Erythroblast (primary cell): ENCODE measurements around the gene TFAP2A.

Source experiments
- GATA1 ChIP-seq: IDR thresholded peaks from 2 replicates; pipeline ENCODE4 v1.6.1; 2011; ENCODE audit warnings: low read depth, mild to moderate bottlenecking, control low read depth, low read length, moderate library complexity
- POLR2A ChIP-seq: IDR thresholded peaks from 2 replicates; pipeline ENCODE4 v1.6.1; 2011; ENCODE audit warnings: mild to moderate bottlenecking, low read length

DNA sequence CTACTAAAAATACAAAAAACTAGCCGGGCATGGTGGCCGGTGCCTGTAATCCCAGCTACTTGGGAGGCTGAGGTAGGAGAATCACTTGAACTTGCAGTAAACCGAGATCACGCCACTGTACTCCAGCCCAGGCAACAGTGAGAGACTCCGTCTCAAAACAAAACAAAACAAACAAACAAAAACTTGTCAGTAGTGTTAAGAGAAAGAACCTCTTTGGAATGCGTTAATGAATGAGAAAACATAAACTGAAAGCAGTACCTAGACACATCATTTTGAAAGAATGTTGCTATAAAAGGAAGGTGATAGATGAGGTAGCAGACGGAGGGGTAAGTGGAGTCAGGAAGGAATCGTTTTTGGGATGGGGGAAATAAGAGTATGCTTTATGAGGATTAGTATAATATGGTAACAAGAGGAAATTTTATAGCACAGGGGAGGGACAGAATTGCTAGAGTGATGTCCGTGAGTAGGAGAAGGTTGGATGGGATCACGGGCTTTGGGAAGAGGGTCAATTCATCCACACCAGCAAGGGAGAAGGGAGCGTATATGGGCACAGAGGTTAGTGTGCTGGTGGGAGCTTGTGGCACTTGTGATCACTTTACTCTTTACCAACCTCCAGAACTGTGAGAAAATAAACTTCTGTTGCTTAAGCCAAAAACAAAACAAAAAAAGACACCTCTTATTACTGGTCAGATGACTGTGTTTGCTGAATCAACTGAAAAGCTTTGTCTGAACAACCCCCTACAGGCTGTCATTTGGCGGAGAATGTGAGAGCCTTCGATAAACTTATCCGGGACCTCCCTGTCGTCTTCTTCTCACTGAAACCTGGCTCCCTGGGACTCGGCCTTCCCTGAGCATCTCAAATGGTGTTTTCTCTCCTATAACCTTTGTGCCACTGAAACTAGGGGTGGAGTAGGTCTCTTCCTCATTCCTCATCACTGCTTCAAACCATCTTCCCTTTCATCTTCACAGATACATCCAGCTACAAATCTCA is 48.9 kb upstream of the TFAP2A start:
- TF ChIP-seq POLR2A, result no peak
- no peak for TF ChIP-seq GATA1
